MCF 10A (cell line): ENCODE measurements around the gene AGO3. TPM values are rescaled to one million over a fixed set of nuclear protein-coding genes. Genes with fewer than 3 reads are reported as not detected.

Experiments
- BruUV-seq: library from RNA; stranded (reverse); fragments of 400-500 nt; replicated peaks from 2 replicates; lab custom pipeline; 2021; lab: Mats Ljungman, UMichigan
- CTCF ChIA-PET: fragments of 300-600 bp; sonication (Branson Sonifier 250); formaldehyde crosslinking; extraction: SDS; loops from one replicate; lab custom pipeline; 2021; ENCODE audit warnings: antibody characterized with exemption, inconsistent platforms; lab: Yijun Ruan, JAX
- POLR2A ChIA-PET: fragments of 300-600, 350-650 bp; sonication (Branson Sonifier 250); formaldehyde crosslinking; extraction: SDS; loops from one replicate; lab custom pipeline; 2020; ENCODE audit warnings: antibody characterized with exemption, inconsistent platforms; lab: Yijun Ruan, JAX
- DNase-seq: peaks from one replicate; pipeline ENCODE4 v3.0.0-alpha.2; 2018; ENCODE audit not compliant: unreplicated experiment
- H3K27ac Mint-ChIP-seq: one replicate; pipeline ENCODE4 v1.8.0; 2022; ENCODE audit warnings: mild to moderate bottlenecking, low read depth, mixed read lengths; ENCODE audit not compliant: unreplicated experiment
- H3K27me3 Mint-ChIP-seq: one replicate; pipeline ENCODE4 v1.8.0; 2022; ENCODE audit warnings: mixed read lengths; ENCODE audit not compliant: insufficient read depth, unreplicated experiment
- H3K36me3 Mint-ChIP-seq: one replicate; pipeline ENCODE4 v1.8.0; 2022; ENCODE audit warnings: mild to moderate bottlenecking, moderate library complexity, mixed read lengths; ENCODE audit not compliant: insufficient read depth, unreplicated experiment
- H3K4me1 Mint-ChIP-seq: one replicate; pipeline ENCODE4 v1.8.0; 2022; ENCODE audit warnings: mixed read lengths; ENCODE audit not compliant: insufficient read depth, unreplicated experiment
- H3K4me3 Mint-ChIP-seq: one replicate; pipeline ENCODE4 v1.8.0; 2022; ENCODE audit warnings: mild to moderate bottlenecking, moderate library complexity, mixed read lengths; ENCODE audit not compliant: unreplicated experiment
- H3K9me3 Mint-ChIP-seq: one replicate; pipeline ENCODE4 v1.8.0; 2022; ENCODE audit warnings: mixed read lengths; ENCODE audit not compliant: unreplicated experiment
- CTCF ChIP-seq: fragments of 200-600 bp; IDR thresholded peaks from one replicate; pipeline ENCODE4 v1.8.0; 2022; ENCODE audit warnings: antibody characterized with exemption, mild to moderate bottlenecking; ENCODE audit not compliant: unreplicated experiment
- intact Hi-C: fragments of 100-400 bp; cut with micrococcal nuclease; formaldehyde crosslinking; loops from 2 replicates; pipeline ENCODE4 v1.14.1; 2022
- total RNA-seq: library from RNA; stranded (reverse); gene quantifications from 2 replicates; pipeline ENCODE4 v1.2.3, GENCODE V29; 2022

The AGO3 gene
- total RNA-seq, 1 experiment from 2014 or later: 31.6 TPM

GRCh38 chr1:36091698-36092097 lies 160.8 kb downstream of the AGO3 start:
- no peak overlapping the region for H3K4me3 Mint-ChIP-seq
- H3K27me3 Mint-ChIP-seq: no peaks in the 10 kb centered on the region
- POLR2A ChIA-PET: interaction anchor here (0.7 kb wide), 1 partner anchor 275 kb away, joined by 5 read pairs; no protein-coding TSS in a partner anchor
- BruUV-seq: no TSS peak
- intact Hi-C loops: no loop called here
- H3K4me1 Mint-ChIP-seq: no peaks in the 10 kb centered on the region
- CTCF ChIA-PET: interaction anchor here (0.6 to 2.1 kb wide), 4 partner anchors 8 to 43 kb away, joined by 3 to 8 read pairs (median 4); no protein-coding TSS in a partner anchor
- H3K27ac Mint-ChIP-seq: no peak overlapping the region
- no peaks in the 10 kb centered on the region for H3K9me3 Mint-ChIP-seq
- no peak for TF ChIP-seq CTCF
- DNase-seq: no peak
- peaks cover 24% of the 10 kb centered on the region for H3K36me3 Mint-ChIP-seq

GRCh38 chr1:36092166-36092797 lies 161.4 kb downstream of the AGO3 start:
- no peaks in the 10 kb centered on the region for H3K4me1 Mint-ChIP-seq
- POLR2A ChIA-PET: no interaction called here
- intact Hi-C loops: no loop called here
- H3K27ac Mint-ChIP-seq: no peak overlapping the region
- no peaks in the 10 kb centered on the region for H3K27me3 Mint-ChIP-seq
- no peak for TF ChIP-seq CTCF
- BruUV-seq: no TSS peak
- CTCF ChIA-PET: interaction anchor here (0.6 to 1.3 kb wide), 5 partner anchors 8 to 208 kb away, joined by 3 to 5 read pairs (median 4); partner anchors contain the start of gene TRAPPC3
- H3K36me3 Mint-ChIP-seq: peaks cover 24% of the 10 kb centered on the region
- H3K9me3 Mint-ChIP-seq: no peaks in the 10 kb centered on the region
- DNase-seq: no peak
- no peak overlapping the region for H3K4me3 Mint-ChIP-seq

GRCh38 chr1:36092798-36093185 lies 161.9 kb downstream of the AGO3 start:
- intact Hi-C loops: no loop called here
- TF ChIP-seq CTCF: no peak
- Mint-ChIP-seq H3K36me3 (peaks cover 24% of the 10 kb centered on the region), H3K27me3 (no peaks in the 10 kb centered on the region), H3K27ac (no peak overlapping the region), H3K4me1 (no peaks in the 10 kb centered on the region), H3K4me3 (no peak overlapping the region), H3K9me3 (no peaks in the 10 kb centered on the region)
- no peak for DNase-seq
- no TSS peak for BruUV-seq
- ChIA-PET CTCF (interaction anchor here (0.6 to 1.3 kb wide), 3 partner anchors 52 to 207 kb away, joined by 3 to 5 read pairs (median 5); partner anchors contain the start of gene TRAPPC3), POLR2A (no interaction called here)

- Mint-ChIP-seq H3K9me3 (no peaks in the 10 kb centered on the region), H3K27me3 (no peaks in the 10 kb centered on the region), H3K4me1 (no peaks in the 10 kb centered on the region), H3K36me3 (peaks cover 24% of the 10 kb centered on the region), H3K27ac (no peak overlapping the region), H3K4me3 (no peak overlapping the region)
- intact Hi-C loops: no loop called here
- no peak for TF ChIP-seq CTCF
- DNase-seq: no peak
- ChIA-PET CTCF (interaction anchor here (0.6 to 1.3 kb wide), 4 partner anchors 51 to 154 kb away, joined by 3 to 5 read pairs (median 5); partner anchors contain the start of gene TRAPPC3), POLR2A (no interaction called here)
- no TSS peak for BruUV-seq
Observed at GRCh38 chr1:36093226-36093625, 162.3 kb downstream of the AGO3 start.
